ENCODE data around the gene TK2. TPM values are rescaled to one million over a fixed set of nuclear protein-coding genes. Genes with fewer than 3 reads are reported as not detected.
A peak's percentile ranks its signal among the peaks of the same experiment; 100 is the strongest.

TK2 gene
- polyA plus RNA-seq, 3 donors = 29.8 to 38.9 (median 32.4) TPM

GRCh38 chr16:66503612-66504011, 46.3 kb downstream of the TK2 start:
- Mint-ChIP-seq H3K27me3 (ENCODE audit: low read depth in 3 of 3) (no peaks in the 10 kb centered on the region), H3K27ac (peak overlapping the region; percentile 31 to 69 (median 51)), H3K36me3 (peaks cover 23 to 29% of the 10 kb centered on the region in 2 donors), H3K4me1 (peaks cover 41% of the 10 kb centered on the region), H3K4me3 (peak overlapping the region; percentile 21 to 35), H3K9me3 (no peaks in the 10 kb centered on the region)
- H3K9me3 ChIP-seq (replicated peaks in 1 of 2; ENCODE audit: control insufficient read depth in 1 of 2, insufficient read depth in 1 of 2, low read length in 2 of 2) = no peaks in the 10 kb centered on the region
- H3K9ac ChIP-seq (ENCODE audit: insufficient read depth, low read length, poor library complexity, severe bottlenecking) = no peak overlapping the region
- H3K79me2 ChIP-seq (ENCODE audit: insufficient read depth, low read length) = no peaks in the 10 kb centered on the region
- H3K4me3 ChIP-seq (replicated peaks in 1 of 3; ENCODE audit: low read depth in 2 of 3, low read length in 3 of 3) = peak overlapping the region in 1 of 3 experiments; percentile 47
- no peak overlapping the region for H2AFZ ChIP-seq (ENCODE audit: insufficient read depth, low read depth, low read length, poor library complexity, severe bottlenecking)
- no peak for DNase-seq
- peak overlapping the region; percentile 50 for H3K4me2 ChIP-seq (replicated peaks; ENCODE audit: extremely low read depth, low read length, poor library complexity, severe bottlenecking)
- TF ChIP-seq CTCF (IDR thresholded peaks at IDR 0.05) = no peak
- H3K4me1 ChIP-seq (ENCODE audit: control insufficient read depth in 1 of 2, insufficient read depth in 2 of 2, low read length in 2 of 2) = peaks cover 24 to 32% of the 10 kb centered on the region in 2 donors
- WGBS (ENCODE audit: insufficient coverage) = no CpG with 5 or more reads among the region's 3 CpGs
- H3K36me3 ChIP-seq (replicated peaks in 1 of 2; ENCODE audit: control insufficient read depth in 1 of 2, insufficient read depth in 2 of 2, low read length in 2 of 2) = peaks cover 8 to 20% of the 10 kb centered on the region in 2 donors
- H3K27me3 ChIP-seq (ENCODE audit: control insufficient read depth in 2 of 2, insufficient read depth in 2 of 2, low read length in 2 of 2) = no peaks in the 10 kb centered on the region
- H4K20me1 ChIP-seq (ENCODE audit: insufficient read depth, low read length) = no peaks in the 10 kb centered on the region
- intact Hi-C loops (cut with micrococcal nuclease) = no loop called here
- H3K27ac ChIP-seq (ENCODE audit: low read depth in 1 of 2, low read length in 2 of 2) = peak overlapping the region in 1 of 2 donors; percentile 10

- H3K9me3 ChIP-seq (replicated peaks in 1 of 2; ENCODE audit: control insufficient read depth in 1 of 2, insufficient read depth in 1 of 2, low read length in 2 of 2) = no peaks in the 10 kb centered on the region
- peaks cover 4 to 14% of the 10 kb centered on the region in 2 donors for H3K36me3 ChIP-seq (replicated peaks in 1 of 2; ENCODE audit: control insufficient read depth in 1 of 2, insufficient read depth in 2 of 2, low read length in 2 of 2)
- H3K27me3 ChIP-seq (ENCODE audit: control insufficient read depth in 2 of 2, insufficient read depth in 2 of 2, low read length in 2 of 2) = no peaks in the 10 kb centered on the region
- no peak overlapping the region for H3K9ac ChIP-seq (ENCODE audit: insufficient read depth, low read length, poor library complexity, severe bottlenecking)
- Mint-ChIP-seq H3K36me3 (peaks cover 21 to 26% of the 10 kb centered on the region in 2 donors), H3K4me3 (peak overlapping the region in 1 of 2 donors; percentile 63), H3K9me3 (no peaks in the 10 kb centered on the region), H3K4me1 (peaks cover 36% of the 10 kb centered on the region), H3K27me3 (ENCODE audit: low read depth in 3 of 3) (no peaks in the 10 kb centered on the region), H3K27ac (peak overlapping the region in 6 of 7 donors; percentile 9 to 57 (median 44))
- no peaks in the 10 kb centered on the region for H3K79me2 ChIP-seq (ENCODE audit: insufficient read depth, low read length)
- peak overlapping the region in 1 of 3 experiments; percentile 47 for H3K4me3 ChIP-seq (replicated peaks in 1 of 3; ENCODE audit: low read depth in 2 of 3, low read length in 3 of 3)
- DNase-seq = no peak
- intact Hi-C loops (cut with micrococcal nuclease) = no loop called here
- H2AFZ ChIP-seq (ENCODE audit: insufficient read depth, low read depth, low read length, poor library complexity, severe bottlenecking) = no peak overlapping the region
- H3K4me2 ChIP-seq (replicated peaks; ENCODE audit: extremely low read depth, low read length, poor library complexity, severe bottlenecking) = peak overlapping the region; percentile 50
- peaks cover 24 to 27% of the 10 kb centered on the region in 2 donors for H3K4me1 ChIP-seq (ENCODE audit: control insufficient read depth in 1 of 2, insufficient read depth in 2 of 2, low read length in 2 of 2)
- no peaks in the 10 kb centered on the region for H4K20me1 ChIP-seq (ENCODE audit: insufficient read depth, low read length)
- TF ChIP-seq CTCF (IDR thresholded peaks at IDR 0.05) = no peak
- 94% methylated on average over 2 of the region's 2 CpGs for WGBS (ENCODE audit: insufficient coverage)
- peak overlapping the region in 1 of 2 donors; percentile 10 for H3K27ac ChIP-seq (ENCODE audit: low read depth in 1 of 2, low read length in 2 of 2)
Observed at GRCh38 chr16:66503030-66503429, 46.9 kb downstream of the TK2 start.

Measured in CD14-positive monocyte (primary cell).